IMR-90 (cell line): ENCODE measurements around the gene IGSF3. TPM values are rescaled to one million over a fixed set of nuclear protein-coding genes. Genes with fewer than 3 reads are reported as not detected.

Source experiments
- ATAC-seq: fragments of 200-7000 bp; cut with Tn5 transposase; 2 replicates; pipeline ENCODE4 v1.9.1; 2020; ENCODE audit warnings: low read depth, mild to moderate bottlenecking, moderate library complexity
- BruUV-seq: library from RNA; stranded (reverse); fragments of 400-500 nt; replicated peaks from 2 replicates; lab custom pipeline; 2021; lab: Mats Ljungman, UMichigan
- CTCF ChIA-PET: fragments of 300-600 bp; formaldehyde crosslinking; extraction: SDS; loops from one replicate; lab custom pipeline; 2021; ENCODE audit warnings: antibody characterized with exemption; lab: Yijun Ruan, JAX
- POLR2A ChIA-PET: fragments of 300-600 bp; sonication (Branson Sonifier 250); formaldehyde crosslinking; loops from one replicate; lab custom pipeline; 2022; ENCODE audit warnings: antibody characterized with exemption; ENCODE audit not compliant: unreplicated experiment; lab: Charles Lee
- DNase-seq: peaks from one replicate; pipeline ENCODE4 v3.0.0; 2013
- H2AFZ ChIP-seq: replicated peaks from 2 replicates; pipeline ENCODE3; 2013; ENCODE audit warnings: low read length, mild to moderate bottlenecking; ENCODE audit not compliant: poor library complexity
- H2AK5ac ChIP-seq: 2 replicates; pipeline ENCODE4 v1.6.1; 2013; ENCODE audit warnings: low read depth, low read length, inconsistent platforms
- H2AK9ac ChIP-seq: replicated peaks from 2 replicates; pipeline ENCODE3; 2013; ENCODE audit warnings: mild to moderate bottlenecking, low read depth, low read length, moderate library complexity; ENCODE audit not compliant: poor library complexity
- H2BK120ac ChIP-seq: 2 replicates; pipeline ENCODE4 v1.6.1; 2013; ENCODE audit warnings: low read depth, low read length, inconsistent platforms
- H2BK15ac ChIP-seq: 3 replicates; pipeline ENCODE4 v1.6.1; 2013; ENCODE audit warnings: low read depth, low read length, inconsistent platforms
- H2BK20ac ChIP-seq: 2 replicates; pipeline ENCODE4 v1.6.1; 2013; ENCODE audit warnings: low read depth, mild to moderate bottlenecking, inconsistent platforms, low read length, moderate library complexity
- H2BK5ac ChIP-seq: 2 replicates; pipeline ENCODE4 v1.6.1; 2013; ENCODE audit warnings: mild to moderate bottlenecking, low read depth, low read length, inconsistent platforms; ENCODE audit not compliant: poor library complexity, severe bottlenecking
- H3K14ac ChIP-seq: replicated peaks from 2 replicates; pipeline ENCODE4 v1.6.1; 2013; ENCODE audit warnings: low read depth, low read length, inconsistent platforms
- H3K18ac ChIP-seq: 2 replicates; pipeline ENCODE4 v1.6.1; 2013; ENCODE audit warnings: low read depth, low read length, control low read depth
- H3K23ac ChIP-seq: 2 replicates; pipeline ENCODE4 v1.6.1; 2013; ENCODE audit warnings: low read depth, low read length, inconsistent platforms
- H3K27ac ChIP-seq: 2 replicates; pipeline ENCODE4 v1.5.1; 2013; ENCODE audit warnings: mild to moderate bottlenecking, control low read depth, low read length; ENCODE audit not compliant: insufficient read depth
- H3K27me3 ChIP-seq: 2 replicates; pipeline ENCODE4 v1.6.1; 2013; ENCODE audit warnings: low read length; ENCODE audit not compliant: control insufficient read depth, insufficient read depth
- H3K36me3 ChIP-seq: 2 replicates; pipeline ENCODE4 v1.6.1; 2013; ENCODE audit warnings: low read length, mixed read lengths; ENCODE audit not compliant: control insufficient read depth, insufficient read depth
- H3K4ac ChIP-seq: 2 replicates; pipeline ENCODE4 v1.6.1; 2013; ENCODE audit warnings: low read depth, low read length, inconsistent platforms
- H3K4me1 ChIP-seq: 2 replicates; pipeline ENCODE4 v1.6.1; 2013; ENCODE audit warnings: low read length, mixed read lengths; ENCODE audit not compliant: control insufficient read depth, insufficient read depth
- H3K4me2 ChIP-seq: 2 replicates; pipeline ENCODE4 v1.6.1; 2013; ENCODE audit warnings: low read depth, mild to moderate bottlenecking, control low read depth, low read length, moderate library complexity
- H3K4me3 ChIP-seq: 2 replicates; pipeline ENCODE4 v1.5.1; 2013; ENCODE audit warnings: low read depth, mild to moderate bottlenecking, control low read depth, low read length, moderate library complexity; ENCODE audit not compliant: insufficient read depth
- H3K56ac ChIP-seq: 2 replicates; pipeline ENCODE4 v1.6.1; 2013; ENCODE audit warnings: low read length, inconsistent platforms; ENCODE audit not compliant: insufficient read depth; ENCODE audit errors: extremely low read depth
- H3K79me1 ChIP-seq, 2 experiments: 2 replicates each; pipeline ENCODE4 v1.6.1; 2013; ENCODE audit warnings: low read length in 2 of 2, inconsistent platforms in 1 of 2, low read depth in 1 of 2
- H3K9ac ChIP-seq: 2 replicates; pipeline ENCODE4 v1.6.1; 2013; ENCODE audit warnings: low read depth, low read length, control low read depth
- H3K9me1 ChIP-seq: 2 replicates; pipeline ENCODE4 v1.6.1; 2013; ENCODE audit warnings: low read length, inconsistent platforms; ENCODE audit not compliant: insufficient read depth
- H3K9me3 ChIP-seq: 2 replicates; pipeline ENCODE4 v1.6.1; 2013; ENCODE audit warnings: low read length; ENCODE audit not compliant: control insufficient read depth, insufficient read depth
- H4K20me1 ChIP-seq: 2 replicates; pipeline ENCODE4 v1.6.1; 2013; ENCODE audit warnings: low read length, inconsistent platforms; ENCODE audit not compliant: insufficient read depth
- H4K5ac ChIP-seq: 2 replicates; pipeline ENCODE4 v1.6.1; 2013; ENCODE audit warnings: mild to moderate bottlenecking, low read depth, low read length, control low read depth
- H4K8ac ChIP-seq, 2 experiments: 2 replicates each; pipeline ENCODE4 v1.6.1; 2013; ENCODE audit warnings: low read depth in 2 of 2, low read length in 2 of 2, control low read depth in 1 of 2, inconsistent platforms in 1 of 2
- H4K91ac ChIP-seq: 2 replicates; pipeline ENCODE4 v1.6.1; 2013; ENCODE audit warnings: low read depth, low read length, inconsistent platforms; ENCODE audit not compliant: insufficient read depth
- BHLHE40 ChIP-seq: fragments of 150-350 bp; IDR thresholded peaks from 2 replicates; pipeline ENCODE4 v1.6.1; 2016; ENCODE audit warnings: mild to moderate bottlenecking, low read depth, low read length
- CEBPB ChIP-seq: IDR thresholded peaks from 2 replicates; pipeline ENCODE4 v1.6.1; 2012; ENCODE audit warnings: low read depth, low read length, improper control_type of control experiment
- CHD1 ChIP-seq: IDR thresholded peaks from 2 replicates; pipeline ENCODE4 v1.6.1; 2012; ENCODE audit warnings: low read depth, low read length, improper control_type of control experiment
- ELK1 ChIP-seq: fragments of 150-350 bp; IDR thresholded peaks from 2 replicates; pipeline ENCODE4 v1.6.1; 2016; ENCODE audit warnings: low read depth, mild to moderate bottlenecking, low read length, moderate library complexity, borderline replicate concordance
- FOS ChIP-seq: fragments of 150-350 bp; IDR thresholded peaks from 2 replicates; pipeline ENCODE4 v1.6.1; 2016; ENCODE audit warnings: low read depth, low read length
- MAFK ChIP-seq: IDR thresholded peaks from 2 replicates; pipeline ENCODE4 v1.6.1; 2012; ENCODE audit warnings: low read depth, low read length, improper control_type of control experiment
- POLR2A ChIP-seq: IDR thresholded peaks from 2 replicates; pipeline ENCODE4 v1.6.1; 2012; ENCODE audit warnings: mild to moderate bottlenecking, low read depth, low read length
- RAD21 ChIP-seq: IDR thresholded peaks from 2 replicates; pipeline ENCODE4 v1.6.1; 2012; ENCODE audit warnings: low read length, improper control_type of control experiment
- RFX5 ChIP-seq: IDR thresholded peaks from 2 replicates; pipeline ENCODE4 v1.8.0; 2012; ENCODE audit warnings: low read depth, mild to moderate bottlenecking, low read length, moderate library complexity
- USF2 ChIP-seq: fragments of 150-350 bp; IDR thresholded peaks from 2 replicates; pipeline ENCODE4 v1.6.1; 2017; ENCODE audit warnings: mild to moderate bottlenecking, antibody characterized with exemption, low read length, low read depth
- WGBS, 2 experiments: methylation state at CpG; one replicate each; pipeline versions ENCODE4 v1.1.5 to v1.1.7; 2013; ENCODE audit warnings: missing lambda C conversion rate in 2 of 2; ENCODE audit not compliant: insufficient read length in 1 of 2; ENCODE audit errors: extremely low coverage in 2 of 2; 5-methylcytosine and 5-hydroxymethylcytosine counted together
- dilution Hi-C: fragments of 300-500 bp; cut with HindIII; formaldehyde crosslinking; loops from one replicate; pipeline ENCODE4 v1.14.3; 2018; ENCODE audit warnings: low sequenced_read_pairs; ENCODE audit not compliant: unreplicated experiment
- in situ Hi-C: fragments of 300-500 bp; cut with MboI; formaldehyde crosslinking; loops from 3 replicates; pipeline ENCODE4 v1.14.3; 2019; ENCODE audit warnings: low sequenced_read_pairs, inconsistent platforms, mixed read lengths
- intact Hi-C: fragments of 100-400 bp; cut with micrococcal nuclease; formaldehyde crosslinking; loops from 2 replicates; pipeline ENCODE4 v1.10.0; 2022
- polyA plus RNA-seq, 3 experiments: library from polyadenylated mRNA; depleted of rRNA; stranded (reverse); fragments of >200 nt; gene quantifications; 2 replicates each; pipeline ENCODE4 v1.2.3, GENCODE V29; 2012; ENCODE audit warnings: low replicate concordance in 1 of 3
- total RNA-seq: library from RNA; depleted of rRNA; stranded (reverse); fragments of >200 nt; gene quantifications from 2 replicates; pipeline ENCODE4 v1.2.3, GENCODE V29; 2012

The IGSF3 gene
- total and polyA plus RNA-seq, 2 of the 4 experiments (the other 2 are of a cell fraction): under 0.01 to 0.02 TPM

- CTCF ChIA-PET: interaction anchor here (1.0 kb wide), 1 partner anchor 30 kb away, joined by 4 read pairs; no protein-coding TSS in a partner anchor
- H4K8ac ChIP-seq: no peak overlapping the region
- in situ Hi-C loops (no loop called here), intact Hi-C loops (no loop called here), dilution Hi-C loops (no loop called here)
- H2BK5ac ChIP-seq: no peak overlapping the region
- H3K14ac ChIP-seq: no peak overlapping the region
- no peak overlapping the region for H2AK5ac ChIP-seq
- no peak for DNase-seq
- 97% methylated on average over 5 of the region's 8 CpGs; no CpG with 5 or more reads in 1 of the 2 experiments for WGBS, 2 experiments
- H3K18ac ChIP-seq: no peak overlapping the region
- H2BK20ac ChIP-seq: no peak overlapping the region
- H3K9me3 ChIP-seq: no peaks in the 10 kb centered on the region
- no peak overlapping the region for H4K5ac ChIP-seq
- no peak overlapping the region for H3K4me2 ChIP-seq
- H3K23ac ChIP-seq: no peak overlapping the region
- no peak overlapping the region for H3K4ac ChIP-seq
- H3K79me1 ChIP-seq: no peaks in the 10 kb centered on the region
- no peaks in the 10 kb centered on the region for H3K4me1 ChIP-seq
- no peak overlapping the region for H2BK15ac ChIP-seq
- no peak overlapping the region for H3K27ac ChIP-seq
- no peak for ATAC-seq
- H4K91ac ChIP-seq: no peak overlapping the region
- H3K9ac ChIP-seq: no peak overlapping the region
- no peak overlapping the region for H3K56ac ChIP-seq
- H3K36me3 ChIP-seq: no peaks in the 10 kb centered on the region
- H2AFZ ChIP-seq: no peak overlapping the region
- POLR2A ChIA-PET: no interaction called here
- H2BK120ac ChIP-seq: no peak overlapping the region
- 0 out of 2 replicates have a peak, but pooled peaks cover 2% of the 10 kb centered on the region for H3K9me1 ChIP-seq
- no peak for TF ChIP-seq POLR2A
- no peak for TF ChIP-seq MAFK
- TF ChIP-seq FOS: no peak
- no peak for TF ChIP-seq BHLHE40
- no peak for TF ChIP-seq RAD21
- no peak for TF ChIP-seq RFX5
- no peak for TF ChIP-seq CEBPB
- no peak for TF ChIP-seq ELK1
- TF ChIP-seq CHD1: no peak
- no peak for TF ChIP-seq USF2
- H3K27me3 ChIP-seq: no peaks in the 10 kb centered on the region
- H3K4me3 ChIP-seq: no peak overlapping the region
- no peak overlapping the region for H2AK9ac ChIP-seq
- no peaks in the 10 kb centered on the region for H4K20me1 ChIP-seq
- BruUV-seq: no TSS peak
These were observed 122.8 kb downstream of the IGSF3 start for GRCh38 chr1:116544588-116545358.
